ENCODE results near the gene SLC4A3. TPM values are rescaled to one million over a fixed set of nuclear protein-coding genes. Genes with fewer than 3 reads are reported as not detected.

SLC4A3 gene
- total and polyA plus RNA-seq, 2 donors from 2014 or later, result 4.9 to 5.2 TPM

DNA sequence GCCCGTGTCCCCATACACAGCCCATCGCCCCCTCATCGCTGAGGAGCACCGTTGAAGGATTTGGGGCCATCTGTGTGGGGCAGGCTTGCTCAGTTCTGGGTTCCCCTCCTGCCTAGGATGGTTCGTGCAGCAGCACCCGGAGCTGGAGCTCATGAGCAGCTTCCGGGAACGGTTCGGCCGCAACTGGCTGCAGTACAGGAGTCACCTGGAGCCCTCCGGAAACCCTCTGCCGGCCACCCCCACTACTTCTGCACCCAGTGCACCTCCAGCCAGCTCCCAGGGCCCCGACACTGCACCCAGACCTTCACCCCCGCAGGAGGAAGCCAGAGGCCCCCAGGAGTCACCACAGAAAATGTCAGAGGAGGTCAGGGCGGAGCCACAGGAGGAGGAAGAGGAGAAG, 19.5 kb upstream of the SLC4A3 start:
- no peaks in the 10 kb centered on the region for H3K9me3 ChIP-seq (ENCODE audit: control insufficient read depth in 2 of 3, insufficient read depth in 1 of 3, low read length in 3 of 3)
- no peak overlapping the region for H3K9ac ChIP-seq (ENCODE audit: low read length in 3 of 3)
- H3K4me1 ChIP-seq (ENCODE audit: control insufficient read depth in 2 of 3, insufficient read depth in 2 of 3, low read depth in 1 of 3, low read length in 3 of 3), result no peaks in the 10 kb centered on the region
- no peak overlapping the region for H3K27ac ChIP-seq (ENCODE audit: low read depth in 2 of 2, low read length in 2 of 2)
- intact Hi-C loops (cut with DNase I), result no loop called here
- no peak for DNase-seq
- peaks cover 0 to 32% (median 16%) of the 10 kb centered on the region in 3 donors for H3K36me3 ChIP-seq (ENCODE audit: control insufficient read depth in 2 of 3, insufficient read depth in 3 of 3, low read length in 3 of 3)
- FAIRE-seq, result no peak
- H3K4me3 ChIP-seq (ENCODE audit: low read length in 3 of 3), result no peak overlapping the region
- TF ChIP-seq, protein P1, sequence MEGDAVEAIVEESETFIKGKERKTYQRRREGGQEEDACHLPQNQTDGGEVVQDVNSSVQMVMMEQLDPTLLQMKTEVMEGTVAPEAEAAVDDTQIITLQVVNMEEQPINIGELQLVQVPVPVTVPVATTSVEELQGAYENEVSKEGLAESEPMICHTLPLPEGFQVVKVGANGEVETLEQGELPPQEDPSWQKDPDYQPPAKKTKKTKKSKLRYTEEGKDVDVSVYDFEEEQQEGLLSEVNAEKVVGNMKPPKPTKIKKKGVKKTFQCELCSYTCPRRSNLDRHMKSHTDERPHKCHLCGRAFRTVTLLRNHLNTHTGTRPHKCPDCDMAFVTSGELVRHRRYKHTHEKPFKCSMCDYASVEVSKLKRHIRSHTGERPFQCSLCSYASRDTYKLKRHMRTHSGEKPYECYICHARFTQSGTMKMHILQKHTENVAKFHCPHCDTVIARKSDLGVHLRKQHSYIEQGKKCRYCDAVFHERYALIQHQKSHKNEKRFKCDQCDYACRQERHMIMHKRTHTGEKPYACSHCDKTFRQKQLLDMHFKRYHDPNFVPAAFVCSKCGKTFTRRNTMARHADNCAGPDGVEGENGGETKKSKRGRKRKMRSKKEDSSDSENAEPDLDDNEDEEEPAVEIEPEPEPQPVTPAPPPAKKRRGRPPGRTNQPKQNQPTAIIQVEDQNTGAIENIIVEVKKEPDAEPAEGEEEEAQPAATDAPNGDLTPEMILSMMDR (IDR thresholded peaks at IDR 0.05; ENCODE audit: borderline replicate concordance, extremely low read depth, insufficient read depth), result no peak
- no peaks in the 10 kb centered on the region for H3K27me3 ChIP-seq (ENCODE audit: control insufficient read depth, insufficient read depth, low read length)

DNA sequence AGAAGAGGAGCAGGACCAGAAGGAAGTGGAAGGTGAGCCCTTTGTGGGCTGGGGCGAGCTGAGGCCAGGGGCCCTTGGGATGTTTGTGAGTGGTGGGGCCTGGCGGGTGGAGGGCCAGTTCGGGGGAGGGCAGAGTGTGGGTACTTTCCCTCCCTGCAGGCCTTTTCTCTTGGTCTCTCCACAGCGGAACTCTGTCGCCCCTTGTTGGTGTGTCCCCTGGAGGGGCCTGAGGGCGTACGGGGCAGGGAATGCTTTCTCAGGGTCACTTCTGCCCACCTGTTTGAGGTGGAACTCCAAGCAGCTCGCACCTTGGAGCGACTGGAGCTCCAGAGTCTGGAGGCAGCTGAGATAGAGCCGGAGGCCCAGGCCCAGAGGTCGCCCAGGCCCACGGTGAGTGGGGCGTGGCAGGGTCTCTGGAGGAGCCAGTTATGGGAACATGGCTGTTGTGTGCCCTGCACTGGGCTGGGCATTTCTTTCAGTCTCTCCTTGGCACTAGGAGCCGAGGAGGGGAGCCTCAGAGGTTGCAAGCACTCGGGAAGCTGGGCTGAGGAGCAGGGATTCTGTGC, 18.9 kb upstream of the SLC4A3 start:
- intact Hi-C loops (cut with DNase I), result no loop called here
- DNase-seq (no peak), FAIRE-seq (no peak)
- no peaks in the 10 kb centered on the region for H3K27me3 ChIP-seq (ENCODE audit: control insufficient read depth, insufficient read depth, low read length)
- TF ChIP-seq, protein P1 (IDR thresholded peaks at IDR 0.05; ENCODE audit: borderline replicate concordance, extremely low read depth, insufficient read depth), result no peak
- H3K4me3 ChIP-seq (ENCODE audit: low read length in 3 of 3), result no peak overlapping the region
- H3K27ac ChIP-seq (ENCODE audit: low read depth in 2 of 2, low read length in 2 of 2), result no peak overlapping the region
- H3K9ac ChIP-seq (ENCODE audit: low read length in 3 of 3), result no peak overlapping the region
- H3K9me3 ChIP-seq (ENCODE audit: control insufficient read depth in 2 of 3, insufficient read depth in 1 of 3, low read length in 3 of 3), result no peaks in the 10 kb centered on the region
- peaks cover 0 to 32% (median 16%) of the 10 kb centered on the region in 3 donors for H3K36me3 ChIP-seq (ENCODE audit: control insufficient read depth in 2 of 3, insufficient read depth in 3 of 3, low read length in 3 of 3)
- H3K4me1 ChIP-seq (ENCODE audit: control insufficient read depth in 2 of 3, insufficient read depth in 2 of 3, low read depth in 1 of 3, low read length in 3 of 3), result no peaks in the 10 kb centered on the region

DNA sequence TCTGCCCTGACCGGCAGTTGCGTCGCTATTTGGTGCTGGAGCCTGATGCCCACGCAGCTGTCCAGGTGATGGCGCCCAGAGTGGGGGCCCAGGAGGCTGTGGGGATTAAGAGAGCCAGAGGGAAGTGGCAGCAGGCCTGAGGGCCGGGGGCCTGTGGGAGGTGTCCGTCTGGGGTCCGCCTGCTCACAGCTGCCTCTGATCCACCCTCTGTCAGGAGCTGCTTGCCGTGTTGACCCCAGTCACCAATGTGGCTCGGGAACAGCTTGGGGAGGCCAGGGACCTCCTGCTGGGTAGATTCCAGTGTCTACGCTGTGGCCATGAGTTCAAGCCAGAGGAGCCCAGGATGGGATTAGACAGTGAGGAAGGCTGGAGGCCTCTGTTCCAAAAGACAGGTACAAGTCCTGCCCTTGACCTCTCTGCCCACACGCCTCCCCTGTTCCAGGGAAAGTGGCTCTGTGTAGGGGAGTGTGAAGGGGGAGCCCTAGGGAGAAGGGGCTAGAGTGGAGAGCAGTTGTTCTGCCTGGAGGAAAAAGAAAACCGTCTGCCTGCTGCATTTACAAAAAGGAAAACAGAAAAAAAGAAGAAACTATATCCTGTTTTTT, 18.2 kb upstream of the SLC4A3 start:
- TF ChIP-seq, protein P1 (IDR thresholded peaks at IDR 0.05; ENCODE audit: borderline replicate concordance, extremely low read depth, insufficient read depth), result no peak
- FAIRE-seq (no peak), DNase-seq (no peak)
- no peak overlapping the region for H3K27ac ChIP-seq (ENCODE audit: low read depth in 2 of 2, low read length in 2 of 2)
- no peak overlapping the region for H3K9ac ChIP-seq (ENCODE audit: low read length in 3 of 3)
- intact Hi-C loops (cut with DNase I), result no loop called here
- H3K36me3 ChIP-seq (ENCODE audit: control insufficient read depth in 2 of 3, insufficient read depth in 3 of 3, low read length in 3 of 3), result peaks cover 0 to 35% (median 16%) of the 10 kb centered on the region in 3 donors
- no peaks in the 10 kb centered on the region for H3K4me1 ChIP-seq (ENCODE audit: control insufficient read depth in 2 of 3, insufficient read depth in 2 of 3, low read depth in 1 of 3, low read length in 3 of 3)
- H3K4me3 ChIP-seq (ENCODE audit: low read length in 3 of 3), result no peak overlapping the region
- no peaks in the 10 kb centered on the region for H3K9me3 ChIP-seq (ENCODE audit: control insufficient read depth in 2 of 3, insufficient read depth in 1 of 3, low read length in 3 of 3)
- H3K27me3 ChIP-seq (ENCODE audit: control insufficient read depth, insufficient read depth, low read length), result no peaks in the 10 kb centered on the region

All from kidney (tissue), 14 donors.